HUES48 (cell line): Measurements from ENCODE around the gene ATP2C1.
"Not testable (repeated sequence)": the region's sequence is repeated elsewhere in the genome, so short reads cannot be mapped to it uniquely, and the experiment has no call there.

ENCODE experiments used
- H3K27ac ChIP-seq: one replicate; pipeline ENCODE4 v1.7.0; 2013; ENCODE audit warnings: low read depth, low read length, inconsistent platforms
- H3K27me3 ChIP-seq: 2 replicates; pipeline ENCODE4 v1.6.1; 2013; ENCODE audit warnings: mild to moderate bottlenecking, low read length; ENCODE audit not compliant: control insufficient read depth, insufficient read depth
- H3K36me3 ChIP-seq: 2 replicates; pipeline ENCODE4 v1.6.1; 2013; ENCODE audit warnings: low read length; ENCODE audit not compliant: control insufficient read depth, insufficient read depth
- H3K4me1 ChIP-seq: 2 replicates; pipeline ENCODE4 v1.6.1; 2013; ENCODE audit warnings: mild to moderate bottlenecking, low read length; ENCODE audit not compliant: control insufficient read depth, insufficient read depth
- H3K4me3 ChIP-seq: 2 replicates; pipeline ENCODE4 v1.5.1; 2013; ENCODE audit warnings: mild to moderate bottlenecking, low read depth, low read length
- H3K9ac ChIP-seq: 2 replicates; pipeline ENCODE4 v1.6.1; 2013; ENCODE audit warnings: mild to moderate bottlenecking, low read depth, low read length, moderate library complexity
- H3K9me3 ChIP-seq: 2 replicates; pipeline ENCODE4 v1.6.1; 2013; ENCODE audit warnings: low read length; ENCODE audit not compliant: control insufficient read depth, insufficient read depth

Gene ATP2C1

GRCh38 chr3:130862130-130862529, 31.8 kb upstream of the ATP2C1 start:
- H3K36me3 ChIP-seq, H3K27me3 ChIP-seq, H3K9ac ChIP-seq, H3K4me1 ChIP-seq, H3K9me3 ChIP-seq, H3K27ac ChIP-seq, H3K4me3 ChIP-seq: not testable (repeated sequence)

- no peak overlapping the region for H3K27ac ChIP-seq
- no peak overlapping the region for H3K4me3 ChIP-seq
- H3K9me3 ChIP-seq = no peaks in the 10 kb centered on the region
- no peaks in the 10 kb centered on the region for H3K4me1 ChIP-seq
- H3K9ac ChIP-seq = no peak overlapping the region
- no peaks in the 10 kb centered on the region for H3K27me3 ChIP-seq
- H3K36me3 ChIP-seq = no peaks in the 10 kb centered on the region
These were observed 28.4 kb upstream of the ATP2C1 start for GRCh38 chr3:130865489-130865888.

DNA sequence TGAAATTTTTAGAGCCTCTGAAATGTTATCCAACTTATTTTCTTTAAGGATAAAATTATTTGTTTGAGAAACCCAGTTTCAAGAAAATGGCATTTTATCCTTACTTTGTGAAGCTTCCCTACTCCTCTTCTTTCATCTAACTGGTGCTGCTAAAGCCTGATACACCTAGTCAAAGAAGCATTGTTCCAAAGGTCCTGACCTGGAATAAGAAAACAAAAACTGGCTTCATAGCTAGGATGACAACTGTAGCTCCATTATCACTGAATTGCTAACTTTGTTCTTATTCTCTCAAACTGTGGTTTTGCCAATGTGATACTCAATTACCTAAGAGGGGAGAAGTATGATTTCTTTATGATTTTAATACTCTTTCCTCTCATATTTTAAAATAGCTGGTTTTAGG, 27.6 kb upstream of the ATP2C1 start:
- Histone ChIP-seq H3K9me3 (no peaks in the 10 kb centered on the region), H3K4me1 (no peaks in the 10 kb centered on the region), H3K27me3 (no peaks in the 10 kb centered on the region), H3K36me3 (no peaks in the 10 kb centered on the region), H3K27ac (no peak overlapping the region), H3K4me3 (no peak overlapping the region), H3K9ac (no peak overlapping the region)

- no peaks in the 10 kb centered on the region for H3K27me3 ChIP-seq
- no peak overlapping the region for H3K4me3 ChIP-seq
- no peaks in the 10 kb centered on the region for H3K36me3 ChIP-seq
- H3K27ac ChIP-seq = no peak overlapping the region
- no peak overlapping the region for H3K9ac ChIP-seq
- H3K9me3 ChIP-seq = no peaks in the 10 kb centered on the region
- no peaks in the 10 kb centered on the region for H3K4me1 ChIP-seq
These were observed 23.5 kb upstream of the ATP2C1 start for GRCh38 chr3:130870423-130870822.

DNA sequence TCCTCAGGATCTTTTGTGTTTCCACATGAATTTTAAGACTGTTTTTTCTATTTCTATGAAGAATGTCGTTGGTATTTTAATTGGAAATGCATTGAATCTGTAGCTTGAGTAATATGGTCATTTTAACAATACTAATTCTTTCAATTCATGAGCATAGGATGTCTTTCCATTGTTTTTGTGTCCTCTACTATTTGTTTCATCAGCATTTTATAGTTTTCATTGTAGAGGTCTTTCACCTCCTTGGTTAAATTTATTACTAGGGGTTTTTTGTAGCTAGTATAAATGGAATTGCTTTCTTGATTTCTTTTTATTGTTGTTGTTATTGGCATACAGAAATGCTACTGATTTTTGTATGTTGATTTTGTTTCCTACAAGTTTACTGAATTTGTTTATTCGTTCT, 17.3 kb upstream of the ATP2C1 start:
- H3K4me1 ChIP-seq = no peaks in the 10 kb centered on the region
- H3K9me3 ChIP-seq = no peaks in the 10 kb centered on the region
- no peaks in the 10 kb centered on the region for H3K36me3 ChIP-seq
- H3K4me3 ChIP-seq = no peak overlapping the region
- H3K9ac ChIP-seq = no peak overlapping the region
- no peaks in the 10 kb centered on the region for H3K27me3 ChIP-seq
- H3K27ac ChIP-seq = no peak overlapping the region

GRCh38 chr3:130878464-130878863, 15.4 kb upstream of the ATP2C1 start:
- no peaks in the 10 kb centered on the region for H3K36me3 ChIP-seq
- no peaks in the 10 kb centered on the region for H3K27me3 ChIP-seq
- H3K9me3 ChIP-seq = no peaks in the 10 kb centered on the region
- H3K27ac ChIP-seq = no peak overlapping the region
- no peak overlapping the region for H3K9ac ChIP-seq
- H3K4me3 ChIP-seq = no peak overlapping the region
- no peaks in the 10 kb centered on the region for H3K4me1 ChIP-seq

DNA sequence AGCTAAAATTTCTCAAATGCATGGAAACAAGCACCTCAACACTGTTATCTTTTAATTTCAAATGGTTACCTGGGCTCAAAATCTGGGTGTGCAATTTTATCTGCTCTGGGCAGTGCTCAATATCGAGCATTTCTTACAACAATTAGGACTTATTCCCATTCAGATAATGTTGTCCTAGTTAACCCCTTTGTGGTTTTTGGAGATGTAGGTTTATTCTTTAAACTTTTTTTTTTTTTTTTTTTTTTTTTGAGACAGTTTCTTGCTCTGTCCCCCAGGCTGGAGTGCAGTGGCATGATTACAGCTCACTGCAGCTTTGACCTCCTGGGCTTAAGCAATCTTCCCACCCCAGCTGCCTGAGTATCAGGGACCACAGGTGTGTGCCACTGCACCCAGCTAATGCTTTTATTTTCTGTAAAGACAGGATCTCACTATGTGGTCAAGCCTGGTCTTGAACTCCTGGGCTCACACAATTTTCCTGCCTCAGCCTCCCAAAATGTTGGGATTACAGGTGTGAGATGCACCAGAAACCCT, 4.4 kb upstream of the ATP2C1 start:
- Histone ChIP-seq H3K27me3 (no peaks in the 10 kb centered on the region), H3K27ac (no peak overlapping the region), H3K9me3 (no peaks in the 10 kb centered on the region), H3K36me3 (no peaks in the 10 kb centered on the region), H3K9ac (no peak overlapping the region), H3K4me3 (no peak overlapping the region), H3K4me1 (no peaks in the 10 kb centered on the region; the same call in 1 of the 2 replicates)

- H3K4me3 ChIP-seq = peak overlapping the region; percentile 96
- H3K27ac ChIP-seq = peak overlapping the region; percentile 91
- H3K4me1 ChIP-seq = peaks cover 30% of the 10 kb centered on the region
- no peaks in the 10 kb centered on the region for H3K27me3 ChIP-seq
- H3K9ac ChIP-seq = peak overlapping the region; percentile 87
- no peaks in the 10 kb centered on the region for H3K9me3 ChIP-seq
- H3K36me3 ChIP-seq = no peaks in the 10 kb centered on the region
These were observed 1.0 kb upstream of the ATP2C1 start for GRCh38 chr3:130892759-130893375.

DNA sequence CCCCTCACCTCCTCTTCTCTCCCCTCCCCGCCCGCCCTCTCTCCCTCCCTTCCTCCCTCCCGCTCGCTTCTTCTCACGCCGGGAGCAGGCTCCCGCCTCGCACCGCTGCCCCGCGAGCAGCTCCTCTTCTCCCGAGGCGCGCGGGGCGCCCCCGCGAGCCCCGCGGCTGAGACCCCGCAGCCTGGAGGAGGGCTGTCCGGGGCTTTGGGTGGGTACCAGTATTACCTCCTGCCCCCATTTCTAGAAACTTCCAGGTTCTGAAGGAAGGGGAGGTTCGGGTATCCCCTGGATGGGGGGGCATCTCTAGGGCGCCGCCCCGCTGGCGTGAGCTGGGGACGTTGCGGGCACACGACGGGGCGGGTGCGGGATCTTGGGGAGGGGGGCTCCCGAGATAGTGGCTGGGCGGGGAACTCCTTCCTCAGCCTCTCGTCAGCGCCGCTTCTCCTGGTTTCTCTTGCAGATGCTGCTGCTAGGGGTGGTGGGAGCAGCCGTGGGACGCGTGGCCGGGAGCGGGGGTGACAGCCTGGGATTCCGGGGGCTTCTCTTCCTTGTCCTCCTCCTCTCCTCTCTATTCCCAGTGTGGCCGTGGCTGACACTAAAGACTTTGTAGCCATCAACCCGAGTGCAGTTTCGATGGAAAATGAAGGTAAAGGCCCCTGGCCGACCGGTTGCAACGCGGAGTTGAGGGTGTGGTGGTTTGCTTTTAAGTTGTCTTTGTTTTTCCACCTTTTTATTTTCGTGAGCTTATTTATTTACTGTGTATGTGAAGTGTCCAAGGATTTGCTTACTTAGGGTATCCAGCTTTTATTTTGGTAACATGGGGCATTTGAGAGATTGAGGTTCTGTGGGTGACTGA, 474 bp downstream of the ATP2C1 start:
- Histone ChIP-seq H3K36me3 (no peaks in the 10 kb centered on the region), H3K4me1 (peaks cover 45% of the 10 kb centered on the region), H3K4me3 (peak overlapping the region; percentile 96), H3K9ac (peak overlapping the region; percentile 55), H3K9me3 (no peaks in the 10 kb centered on the region), H3K27ac (peak overlapping the region; percentile 91), H3K27me3 (no peaks in the 10 kb centered on the region)

GRCh38 chr3:130894986-130895280, 1.0 kb downstream of the ATP2C1 start:
- peaks cover 50% of the 10 kb centered on the region for H3K4me1 ChIP-seq
- peak overlapping the region; percentile 55; the same call in 1 of the 2 replicates for H3K9ac ChIP-seq
- no peaks in the 10 kb centered on the region for H3K27me3 ChIP-seq
- H3K36me3 ChIP-seq = no peaks in the 10 kb centered on the region
- H3K4me3 ChIP-seq = peak overlapping the region; percentile 96
- H3K27ac ChIP-seq = no peak overlapping the region
- H3K9me3 ChIP-seq = no peaks in the 10 kb centered on the region

- Histone ChIP-seq H3K4me3 (peak overlapping the region; percentile 96), H3K27ac (no peak overlapping the region), H3K27me3 (no peaks in the 10 kb centered on the region), H3K9me3 (no peaks in the 10 kb centered on the region), H3K9ac (no peak overlapping the region), H3K4me1 (peaks cover 55% of the 10 kb centered on the region), H3K36me3 (no peaks in the 10 kb centered on the region)
These were observed 2.0 kb downstream of the ATP2C1 start for GRCh38 chr3:130895690-130896488.
